GM18519 (cell line): ENCODE measurements around the gene EAF1.
"Not testable (repeated sequence)": the region's sequence is repeated elsewhere in the genome, so short reads cannot be mapped to it uniquely, and the experiment has no call there.

Experiments used
- ATAC-seq: cut with Tn5 transposase; IDR thresholded peaks from one replicate; pipeline ENCODE4 v1.9.1; 2021; ENCODE audit warnings: mild to moderate bottlenecking, moderate library complexity; ENCODE audit not compliant: unreplicated experiment, low FRiP score

Gene EAF1

GRCh38 chr3:15427182-15427880 lies at the start of gene EAF1, which contains the start of gene METTL6:
Gene EAF1, plus strand, starts transcription at chr3:15427598. Its CDS starts 182 bp downstream, at chr3:15427780.
Gene METTL6, minus strand, starts transcription at chr3:15427544. Its CDS starts 1,033 bp downstream, at chr3:15426511.
- ATAC-seq: no peak

GRCh38 chr3:15377961-15378791 lies 49.2 kb upstream of the EAF1 start:
- ATAC-seq: peak; percentile 77

- ATAC-seq: no peak
Measured at GRCh38 chr3:15380980-15381890, 46.2 kb upstream of the EAF1 start.

GRCh38 chr3:15382405-15382923 lies 44.9 kb upstream of the EAF1 start:
- no peak for ATAC-seq

GRCh38 chr3:15384510-15385237 lies 42.7 kb upstream of the EAF1 start:
- ATAC-seq: peak; percentile 77

- not testable (repeated sequence) for ATAC-seq
Measured at GRCh38 chr3:15385238-15385695, 42.1 kb upstream of the EAF1 start.

- no peak for ATAC-seq
Measured at GRCh38 chr3:15385901-15386653, 41.3 kb upstream of the EAF1 start.

- ATAC-seq: not testable (repeated sequence)
Measured at GRCh38 chr3:15386654-15386955, 40.8 kb upstream of the EAF1 start.

GRCh38 chr3:15387171-15387581 lies 40.2 kb upstream of the EAF1 start:
- ATAC-seq: no peak

- no peak for ATAC-seq
Measured at GRCh38 chr3:15387735-15388134, 39.7 kb upstream of the EAF1 start.

- ATAC-seq: not testable (repeated sequence)
Measured at GRCh38 chr3:15388335-15388734, 39.1 kb upstream of the EAF1 start.

GRCh38 chr3:15390460-15390859 lies 36.9 kb upstream of the EAF1 start:
- no peak for ATAC-seq

GRCh38 chr3:15391007-15391406 lies 36.4 kb upstream of the EAF1 start:
- ATAC-seq: no peak

GRCh38 chr3:15393252-15393651 lies 34.1 kb upstream of the EAF1 start:
- ATAC-seq: not testable (repeated sequence)

- ATAC-seq: not testable (repeated sequence)
Measured at GRCh38 chr3:15398731-15399133, 28.7 kb upstream of the EAF1 start.

- ATAC-seq: no peak
Measured at GRCh38 chr3:15399970-15400369, 27.4 kb upstream of the EAF1 start.

GRCh38 chr3:15401936-15402335 lies 25.5 kb upstream of the EAF1 start:
- no peak for ATAC-seq

GRCh38 chr3:15403495-15403894 lies 23.9 kb upstream of the EAF1 start:
- no peak for ATAC-seq

- no peak for ATAC-seq
Measured at GRCh38 chr3:15403965-15404364, 23.4 kb upstream of the EAF1 start.
